Psoas muscle (tissue), 8 donors: ENCODE results near the gene SORL1. TPM values are rescaled to one million over a fixed set of nuclear protein-coding genes. Genes with fewer than 3 reads are reported as not detected.

ENCODE experiments used
- ATAC-seq, 4 donors: fragments of 200-7000 bp; cut with Tn5 transposase; one replicate each; pipeline ENCODE4 v1.9.1; 2020; ENCODE audit warnings: moderate library complexity in 3 of 4, mild to moderate bottlenecking in 2 of 4
- DNase-seq, 2 donors: peaks; one replicate each; pipeline ENCODE4 v3.0.0-alpha.2; 2020
- H3K27ac ChIP-seq: fragments of 200-600 bp; one replicate; pipeline ENCODE4 v1.8.0; 2022
- H3K27me3 ChIP-seq, 3 donors: fragments of 200-600 bp in 1 of 3; one replicate each; pipeline versions ENCODE4 v1.6.1 to v1.8.0; 2013 to 2022; ENCODE audit warnings: low read length in 2 of 3, mild to moderate bottlenecking in 2 of 3, moderate library complexity in 1 of 3; ENCODE audit not compliant: insufficient read depth in 3 of 3
- H3K36me3 ChIP-seq, 2 donors: fragments of 200-600 bp in 1 of 2; one replicate each; pipeline versions ENCODE4 v1.6.1 to v1.8.0; 2013 to 2022; ENCODE audit warnings: low read depth in 1 of 2, mild to moderate bottlenecking in 1 of 2, moderate library complexity in 1 of 2; ENCODE audit not compliant: insufficient read depth in 1 of 2
- H3K4me1 ChIP-seq: fragments of 200-600 bp; one replicate; pipeline ENCODE4 v1.8.0; 2022
- H3K4me3 ChIP-seq: fragments of 200-600 bp; one replicate; pipeline ENCODE4 v1.8.0; 2022; ENCODE audit warnings: mild to moderate bottlenecking
- H3K9me3 ChIP-seq: fragments of 200-600 bp; one replicate; pipeline ENCODE4 v1.8.0; 2022
- WGBS, 3 donors: extraction: QIAGEN DNeasy Blood & Tissue Kit; methylation state at CpG; one replicate each; pipeline versions ENCODE4 v1.1.6 to v1.1.7; 2013; 5-methylcytosine and 5-hydroxymethylcytosine counted together
- intact Hi-C, 2 donors: fragments of 100-400 bp; cut with DNase I; formaldehyde crosslinking; loops; one replicate each; pipeline versions ENCODE4 v1.11.0 to v1.14.2; 2022
- polyA plus RNA-seq, 3 donors: library from polyadenylated mRNA; stranded (reverse); fragments of 200-250 nt; gene quantifications; one replicate each; pipeline ENCODE4 v1.2.3, GENCODE V29; 2013
- total RNA-seq, 4 donors: library from RNA; stranded (reverse); fragmentation: NEBNext Ultra II Directional in 2 of 4; extraction: Animal tissue kit (Norgen Biotek cat#: 25700) in 2 of 4; gene quantifications; one replicate each; pipeline versions ENCODE4 v1.2.1 to v1.2.4, GENCODE V29; 2021 to 2023
- TF ChIP-seq, protein P1 (sequence below): fragments of 200-600 bp; IDR thresholded peaks from one replicate; pipeline ENCODE4 v1.8.0; 2022; ENCODE audit warnings: antibody characterized with exemption
- donor health status: healthy with polysubstance abuse.
- donor health status: DM: no; HTN: no; CAD: no; lungs with moderate emphysema.
- donor health status: Bipolar disorder and iron deficiency.
- donor health status: healthy.
- donor health status: DM: yes; HTN: yes; CAD: no.
- donor health status: DM: no; HTN: no; CAD: no.
- donor health status: DM: no; HTN: no; CAD: no.
- donor health status: DM: yes; HTN: yes; CAD: no.

Gene SORL1
- total and polyA plus RNA-seq, 7 donors, result 0.07 to 3.3 (median 1.5) TPM

DNA sequence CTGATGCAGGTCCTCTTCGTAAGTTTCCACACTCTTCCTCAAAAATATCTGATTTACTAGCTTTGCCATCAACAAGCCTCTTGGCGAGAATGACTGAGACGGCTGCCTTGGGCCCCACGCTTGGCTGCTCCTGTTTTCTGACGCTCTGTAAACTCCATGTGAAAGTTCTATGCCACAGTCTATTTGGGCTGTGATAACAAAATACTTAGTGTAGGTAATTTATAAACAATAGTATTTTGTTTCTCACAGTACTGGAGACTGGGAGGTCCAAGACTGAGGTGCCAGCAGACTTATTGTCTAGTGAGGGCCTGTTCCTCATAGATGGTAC lies 123.8 kb downstream of the SORL1 start:
- TF ChIP-seq, protein P1, sequence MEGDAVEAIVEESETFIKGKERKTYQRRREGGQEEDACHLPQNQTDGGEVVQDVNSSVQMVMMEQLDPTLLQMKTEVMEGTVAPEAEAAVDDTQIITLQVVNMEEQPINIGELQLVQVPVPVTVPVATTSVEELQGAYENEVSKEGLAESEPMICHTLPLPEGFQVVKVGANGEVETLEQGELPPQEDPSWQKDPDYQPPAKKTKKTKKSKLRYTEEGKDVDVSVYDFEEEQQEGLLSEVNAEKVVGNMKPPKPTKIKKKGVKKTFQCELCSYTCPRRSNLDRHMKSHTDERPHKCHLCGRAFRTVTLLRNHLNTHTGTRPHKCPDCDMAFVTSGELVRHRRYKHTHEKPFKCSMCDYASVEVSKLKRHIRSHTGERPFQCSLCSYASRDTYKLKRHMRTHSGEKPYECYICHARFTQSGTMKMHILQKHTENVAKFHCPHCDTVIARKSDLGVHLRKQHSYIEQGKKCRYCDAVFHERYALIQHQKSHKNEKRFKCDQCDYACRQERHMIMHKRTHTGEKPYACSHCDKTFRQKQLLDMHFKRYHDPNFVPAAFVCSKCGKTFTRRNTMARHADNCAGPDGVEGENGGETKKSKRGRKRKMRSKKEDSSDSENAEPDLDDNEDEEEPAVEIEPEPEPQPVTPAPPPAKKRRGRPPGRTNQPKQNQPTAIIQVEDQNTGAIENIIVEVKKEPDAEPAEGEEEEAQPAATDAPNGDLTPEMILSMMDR, result no peak
- DNase-seq (no peak), ATAC-seq (no peak)
- no peaks in the 10 kb centered on the region for H3K9me3 ChIP-seq
- no peaks in the 10 kb centered on the region for H3K36me3 ChIP-seq
- no peak overlapping the region for H3K27ac ChIP-seq
- no peaks in the 10 kb centered on the region for H3K4me1 ChIP-seq
- intact Hi-C loops, result no loop called here
- no peak overlapping the region for H3K4me3 ChIP-seq
- 84 to 97% (median 88%) methylated on average over 5 of the region's 5 CpGs for WGBS, 3 donors
- peaks cover 0 to 15% (median 0%) of the 10 kb centered on the region in 3 donors for H3K27me3 ChIP-seq

DNA sequence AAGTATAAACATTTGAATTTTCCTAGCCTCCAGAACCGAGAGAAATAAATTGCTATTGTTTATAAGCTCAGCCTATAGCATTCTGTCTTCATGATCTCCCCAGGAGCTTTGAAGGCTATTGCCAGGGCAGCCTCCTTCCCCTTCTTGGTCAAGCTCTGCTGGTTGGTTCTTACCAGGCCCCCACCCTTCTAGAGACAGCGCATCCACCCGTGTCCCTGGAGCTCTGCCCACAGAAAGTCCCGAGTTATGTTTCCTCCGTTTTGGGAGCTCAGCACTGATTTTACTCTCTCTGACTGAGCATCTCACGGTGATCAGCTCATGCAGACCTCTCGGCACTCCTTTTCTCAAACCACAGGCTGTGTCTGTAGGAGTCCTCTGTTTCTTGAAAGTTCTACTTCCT lies 124.4 kb downstream of the SORL1 start:
- DNase-seq, result no peak
- Histone ChIP-seq H3K4me3 (no peak overlapping the region), H3K27me3 (peaks cover 0 to 15% (median 0%) of the 10 kb centered on the region in 3 donors), H3K9me3 (no peaks in the 10 kb centered on the region), H3K36me3 (no peaks in the 10 kb centered on the region), H3K4me1 (no peaks in the 10 kb centered on the region), H3K27ac (no peak overlapping the region)
- ATAC-seq, result no peak
- WGBS, 3 donors, result 56 to 70% (median 56%) methylated on average over 7 of the region's 7 CpGs
- intact Hi-C loops, result no loop called here
- TF ChIP-seq, protein P1, result no peak

DNA sequence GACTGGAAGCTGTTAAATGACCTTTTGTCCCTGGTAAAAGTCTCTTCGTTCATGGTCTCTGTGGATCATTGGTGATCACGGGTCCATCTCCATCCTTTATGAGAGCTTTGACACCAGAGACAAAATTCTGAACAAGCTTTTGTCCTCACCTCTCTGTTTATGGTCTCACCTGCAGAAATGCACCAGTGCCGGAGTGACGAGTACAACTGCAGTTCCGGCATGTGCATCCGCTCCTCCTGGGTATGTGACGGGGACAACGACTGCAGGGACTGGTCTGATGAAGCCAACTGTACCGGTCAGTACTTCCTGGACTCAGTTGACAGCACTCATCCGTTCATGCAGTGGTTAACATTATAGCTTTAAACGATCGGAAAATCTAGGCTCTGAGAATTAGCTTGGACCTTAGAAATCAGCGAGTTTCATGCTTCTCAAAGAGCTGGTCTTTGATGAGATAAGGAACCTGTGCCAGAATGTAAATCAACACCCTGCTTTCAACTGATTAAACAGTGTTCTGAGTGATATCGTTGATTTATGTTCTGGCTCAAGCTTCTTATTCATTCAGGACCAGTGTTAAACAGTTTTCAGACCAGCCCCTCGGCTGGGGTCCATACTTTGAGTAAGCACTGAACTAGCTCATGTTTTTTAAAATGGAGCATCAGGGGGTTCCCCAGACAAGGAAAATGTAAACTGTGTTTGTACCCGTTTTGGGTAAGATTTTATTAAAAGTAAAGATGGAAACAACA lies 125.2 kb downstream of the SORL1 start:
- no peaks in the 10 kb centered on the region for H3K9me3 ChIP-seq
- peaks cover 0 to 12% (median 0%) of the 10 kb centered on the region in 3 donors for H3K27me3 ChIP-seq
- 75 to 83% (median 79%) methylated on average over 16 of the region's 16 CpGs for WGBS, 3 donors
- DNase-seq (no peak), ATAC-seq (no peak)
- H3K4me1 ChIP-seq, result no peaks in the 10 kb centered on the region
- no peaks in the 10 kb centered on the region for H3K36me3 ChIP-seq
- intact Hi-C loops, result no loop called here
- H3K4me3 ChIP-seq, result no peak overlapping the region
- H3K27ac ChIP-seq, result no peak overlapping the region
- TF ChIP-seq, protein P1, result no peak

DNA sequence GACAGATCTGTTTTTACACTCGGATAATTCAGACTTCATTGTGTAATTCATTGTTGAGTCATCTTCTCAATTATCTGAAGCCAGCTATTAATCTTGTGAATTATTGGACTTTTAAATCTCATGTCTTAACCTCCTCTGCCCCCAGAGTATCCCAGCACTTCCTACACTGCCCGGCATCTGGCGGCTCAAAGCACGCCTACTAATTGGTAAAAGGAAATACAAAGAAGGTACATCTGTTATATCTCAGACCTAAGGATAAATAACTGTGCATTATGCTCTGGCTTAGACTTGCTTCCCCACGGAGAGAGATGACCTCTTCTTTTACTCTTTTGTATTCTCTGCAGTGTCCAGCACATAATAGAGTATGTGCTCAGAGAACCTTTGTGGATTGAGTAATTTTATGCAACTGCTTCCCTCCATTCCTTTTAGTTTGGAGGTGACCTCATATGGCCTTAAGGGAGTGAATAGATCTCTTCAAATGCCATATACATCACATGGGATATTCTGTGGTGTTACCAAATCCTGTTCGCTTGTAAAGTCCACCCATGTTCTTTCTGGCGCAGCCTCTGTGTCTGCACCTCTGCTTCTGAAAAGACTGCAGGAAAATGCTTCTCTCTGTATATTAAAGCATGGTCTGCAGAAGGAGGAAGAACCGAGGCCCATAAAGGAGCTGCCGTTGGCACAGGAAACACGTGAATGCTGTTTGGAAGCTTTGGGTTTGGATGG lies 126.3 kb downstream of the SORL1 start:
- no peak overlapping the region for H3K4me3 ChIP-seq
- TF ChIP-seq, protein P1, result no peak
- H3K36me3 ChIP-seq, result no peaks in the 10 kb centered on the region
- no peak overlapping the region for H3K27ac ChIP-seq
- H3K4me1 ChIP-seq, result no peaks in the 10 kb centered on the region
- peaks cover 0 to 9% (median 0%) of the 10 kb centered on the region in 3 donors for H3K27me3 ChIP-seq
- DNase-seq (no peak), ATAC-seq (peak in 1 of 4 donors; percentile 30)
- intact Hi-C loops, result no loop called here
- no peaks in the 10 kb centered on the region for H3K9me3 ChIP-seq
- WGBS, 3 donors, result 58 to 69% (median 62%) methylated on average over 10 of the region's 10 CpGs
